GM21367 (cell line): ENCODE results near the gene ALG2.
"Not testable (repeated sequence)": the region's sequence is repeated elsewhere in the genome, so short reads cannot be mapped to it uniquely, and the experiment has no call there.

Source experiments
- ATAC-seq: cut with Tn5 transposase; IDR thresholded peaks from one replicate; pipeline ENCODE4 v1.9.1; 2021; ENCODE audit not compliant: unreplicated experiment

ALG2 gene

GRCh38 chr9:99239341-99240060 is 17.8 kb upstream of the ALG2 start:
- no peak for ATAC-seq

DNA sequence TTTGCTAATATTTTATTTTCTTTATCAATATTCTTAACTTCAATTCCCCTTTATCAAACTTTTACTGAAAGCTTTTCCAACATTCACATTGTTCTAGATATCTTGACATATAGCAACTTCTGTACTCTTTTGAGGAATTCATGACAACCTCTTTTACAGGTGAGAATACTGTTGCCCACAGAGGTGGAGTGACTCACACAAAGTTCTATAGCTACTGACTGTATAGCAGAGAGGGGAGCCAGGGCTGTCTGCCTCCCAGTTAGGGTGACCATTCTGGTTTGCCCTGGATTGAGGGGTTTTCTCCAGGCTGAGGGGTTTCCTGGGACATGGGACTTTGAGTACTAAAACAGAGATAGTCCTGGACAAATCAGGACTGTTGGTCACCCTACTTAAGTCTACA is 16.6 kb upstream of the ALG2 start:
- ATAC-seq, result no peak

GRCh38 chr9:99237849-99238248 is 16.1 kb upstream of the ALG2 start:
- not testable (repeated sequence) for ATAC-seq

DNA sequence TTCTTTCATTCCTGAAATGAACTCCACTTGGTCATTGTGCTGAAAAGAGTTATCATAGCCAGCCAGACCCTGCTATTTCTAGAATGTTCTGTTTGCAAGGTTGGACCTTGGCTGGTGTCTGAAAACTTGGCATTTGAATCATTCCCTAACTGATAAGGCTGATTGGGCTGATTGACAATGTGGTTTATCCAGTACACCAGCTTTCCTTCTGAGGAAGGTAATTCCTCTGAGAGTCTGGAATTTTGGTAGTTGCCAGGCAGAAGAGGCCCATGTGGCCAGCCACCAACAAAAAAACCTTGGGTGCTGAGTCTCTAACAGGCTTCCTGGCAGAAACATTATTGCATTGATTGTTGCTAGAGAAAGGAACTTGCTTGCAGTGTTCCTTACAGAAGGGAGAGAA is 15.6 kb upstream of the ALG2 start:
- ATAC-seq, result no peak

GRCh38 chr9:99235926-99236634 is 14.3 kb upstream of the ALG2 start:
- peak; percentile 92 for ATAC-seq

DNA sequence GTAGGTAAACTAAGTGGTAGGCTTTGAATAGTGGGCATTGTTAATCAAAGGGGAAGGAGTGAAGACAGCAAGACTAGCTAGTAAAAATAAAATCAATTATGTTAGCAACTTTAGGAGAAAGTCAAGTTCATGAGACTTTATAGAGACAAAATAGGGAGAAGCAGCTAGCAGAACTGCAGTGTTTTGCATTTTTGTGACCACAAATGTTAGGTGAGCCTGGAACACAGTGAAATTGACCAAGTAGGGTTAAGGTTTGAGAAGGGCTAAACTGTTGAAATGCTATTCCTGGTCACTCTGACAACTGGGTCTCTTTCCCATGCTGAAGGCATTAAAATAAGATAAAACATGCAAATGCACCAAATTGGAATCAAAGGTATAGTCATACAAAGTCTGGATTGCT is 13.3 kb upstream of the ALG2 start:
- no peak for ATAC-seq

- no peak for ATAC-seq
These were observed 12.9 kb upstream of the ALG2 start for GRCh38 chr9:99234618-99235017.

DNA sequence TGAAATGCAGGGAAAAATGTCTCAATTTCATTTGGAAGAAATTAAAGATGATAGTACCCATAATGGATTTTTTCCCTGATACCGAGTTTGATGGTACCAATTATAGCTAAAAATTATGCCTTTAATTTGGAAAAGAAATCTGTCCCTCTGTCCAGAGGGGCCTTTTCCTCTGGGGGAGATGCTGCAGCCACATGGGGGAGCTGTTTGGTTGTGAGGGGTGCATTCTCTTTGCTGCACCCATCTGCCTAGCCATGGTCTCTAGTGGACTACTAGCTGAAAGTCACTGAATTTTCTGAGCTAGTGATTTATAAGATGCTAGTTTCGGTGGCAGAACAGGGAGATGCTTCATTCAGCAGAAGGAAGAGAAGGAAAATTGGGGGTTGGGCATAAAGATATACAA is 10.0 kb upstream of the ALG2 start:
- ATAC-seq, result no peak

GRCh38 chr9:99230206-99230605 is 8.5 kb upstream of the ALG2 start:
- ATAC-seq, result no peak

- ATAC-seq, result no peak
These were observed 4.3 kb upstream of the ALG2 start for GRCh38 chr9:99226054-99226453.

GRCh38 chr9:99224445-99224844 is 2.7 kb upstream of the ALG2 start:
- ATAC-seq, result no peak

- ATAC-seq, result peak; percentile 14
These were observed 901 bp upstream of the ALG2 start for GRCh38 chr9:99222416-99223270.

DNA sequence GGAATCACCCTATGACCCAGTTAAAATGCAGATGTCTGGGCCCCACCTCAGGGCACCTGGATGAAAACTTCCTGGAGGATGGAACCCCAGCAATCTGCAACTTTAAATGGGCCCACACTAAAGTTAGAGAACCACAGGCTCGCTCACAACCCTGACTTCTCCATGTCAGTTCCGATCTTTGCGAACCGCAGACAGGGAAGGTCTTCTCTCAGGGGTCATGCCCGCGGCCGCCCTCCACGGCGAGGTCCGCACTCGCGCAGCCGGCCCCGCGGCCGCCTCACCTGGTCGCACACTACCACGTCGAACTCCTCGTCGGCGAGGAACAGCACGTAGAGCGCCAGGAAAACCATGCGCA is 499 bp downstream of the ALG2 start:
- peak; percentile 25 for ATAC-seq

DNA sequence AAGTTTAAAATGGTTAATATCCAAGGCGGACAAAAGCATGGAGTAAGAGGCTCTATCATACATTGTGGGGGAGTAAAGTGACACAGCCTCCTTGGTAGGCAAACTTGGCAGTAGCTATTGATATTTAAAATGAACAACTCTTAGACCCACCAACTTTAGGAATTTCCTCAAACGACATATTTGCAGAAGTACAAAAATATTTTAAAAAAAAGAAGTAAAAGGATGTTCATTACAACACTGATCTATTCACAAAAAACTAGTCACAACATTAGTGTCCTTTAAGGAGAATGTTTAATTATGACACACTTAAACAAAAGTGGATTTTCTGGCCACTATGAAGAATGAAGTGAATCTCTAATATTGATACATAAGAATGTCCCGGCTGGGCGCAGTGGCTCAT is 1.7 kb downstream of the ALG2 start:
- ATAC-seq, result no peak

DNA sequence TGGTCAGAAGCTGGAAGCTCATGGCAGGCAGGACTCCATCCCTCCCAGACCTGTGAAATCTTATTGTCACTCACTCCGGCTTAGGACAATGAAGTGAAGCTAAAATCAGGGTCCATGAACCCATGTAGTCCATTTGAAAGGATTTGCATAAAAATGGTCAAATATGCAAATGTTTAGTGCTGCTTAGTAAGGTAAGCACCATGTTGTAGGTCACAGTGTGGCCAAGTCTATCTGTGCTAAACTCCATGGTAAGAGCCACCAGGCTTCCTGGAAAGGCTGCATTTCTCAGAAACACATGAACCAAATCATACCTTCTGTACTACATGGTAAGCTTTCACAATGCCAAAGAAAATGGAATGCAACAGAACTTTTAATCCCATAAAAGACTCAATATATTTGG is 5.7 kb downstream of the ALG2 start:
- no peak for ATAC-seq

- ATAC-seq, result no peak
These were observed 8.5 kb downstream of the ALG2 start for GRCh38 chr9:99213197-99213596.

- no peak for ATAC-seq
These were observed 10.0 kb downstream of the ALG2 start for GRCh38 chr9:99211746-99212145.

GRCh38 chr9:99210572-99210971 is 11.2 kb downstream of the ALG2 start:
- ATAC-seq, result no peak

DNA sequence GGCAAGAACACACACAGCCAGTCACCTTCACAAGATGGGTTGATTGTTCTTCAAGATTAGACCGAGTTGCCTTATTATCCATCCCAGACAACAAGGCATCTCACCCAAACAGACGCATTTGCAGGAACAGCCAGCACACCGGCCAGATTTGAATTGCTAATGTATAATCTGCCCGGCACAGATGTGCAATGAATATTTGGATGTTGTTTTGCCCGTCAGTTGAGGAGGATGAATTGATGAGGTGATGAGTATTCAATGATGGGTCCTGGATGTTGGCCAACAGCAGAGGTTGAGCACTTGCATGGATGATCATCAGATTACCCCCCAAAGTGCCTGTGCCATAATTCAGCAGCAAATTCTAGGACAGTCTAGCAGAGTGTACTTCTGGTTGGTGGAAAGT is 20.1 kb downstream of the ALG2 start:
- ATAC-seq, result no peak

GRCh38 chr9:99199938-99200539 is 21.7 kb downstream of the ALG2 start:
- no peak for ATAC-seq

DNA sequence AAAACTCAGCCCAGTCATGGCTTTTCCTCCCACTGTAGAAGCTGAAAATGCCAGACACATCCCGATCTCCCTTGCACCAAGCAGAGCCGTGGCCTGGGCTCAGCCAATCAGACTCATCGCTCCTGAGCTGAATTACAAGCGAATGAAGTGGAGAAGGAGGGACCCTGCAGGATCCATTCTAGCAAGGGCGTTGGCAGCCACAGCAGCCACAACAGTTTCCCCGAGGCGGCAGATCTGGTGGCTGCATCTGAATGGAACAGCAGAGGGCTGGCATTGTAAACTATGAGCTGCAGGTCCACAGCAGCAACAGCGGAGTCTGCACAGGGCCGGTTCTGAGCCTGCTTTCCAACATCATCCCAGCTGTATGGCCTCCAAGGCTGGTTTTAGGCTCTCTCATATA is 23.8 kb downstream of the ALG2 start:
- no peak for ATAC-seq
